Stimulated activated CD8-positive, alpha-beta memory T cell treated with anti-CD3 and anti-CD28 coated beads, Interleukin-15, amount 100 ng/mL, for 4 hours (primary cell): ENCODE data around the gene LPAR2.

Experiments used
- DNase-seq, 2 donors: peaks; one replicate each; pipeline ENCODE4 v3.0.0-alpha.2; 2020; ENCODE audit warnings: low read depth in 2 of 2

LPAR2 gene

DNA sequence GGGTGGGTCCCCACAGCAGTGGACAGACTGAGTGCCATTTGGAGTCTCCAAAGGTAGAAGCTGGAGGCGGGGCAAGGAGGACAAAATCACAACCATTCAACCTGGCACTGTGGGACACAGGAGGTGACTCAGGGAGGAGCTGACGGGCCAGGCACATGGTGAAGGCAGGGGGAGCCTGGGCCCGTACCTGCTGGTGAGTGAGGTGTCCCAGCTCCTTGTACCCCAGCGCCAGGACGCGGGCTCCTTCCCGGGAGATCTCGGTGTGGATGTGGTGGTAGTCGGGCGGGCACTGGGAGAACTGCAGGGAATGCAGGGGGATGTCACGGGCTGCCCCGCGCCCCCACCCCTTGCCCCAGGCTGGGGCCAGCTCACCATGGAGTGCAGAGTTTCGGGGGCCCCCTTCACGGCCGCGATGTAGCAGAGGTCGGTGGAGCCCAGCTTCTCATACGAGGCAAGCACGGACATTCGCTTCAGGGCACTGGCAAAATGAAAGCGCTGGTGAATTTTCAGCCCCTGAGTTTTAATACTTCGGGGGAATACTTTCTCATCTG, 25.7 kb upstream of the LPAR2 start:
- no peak for DNase-seq

DNA sequence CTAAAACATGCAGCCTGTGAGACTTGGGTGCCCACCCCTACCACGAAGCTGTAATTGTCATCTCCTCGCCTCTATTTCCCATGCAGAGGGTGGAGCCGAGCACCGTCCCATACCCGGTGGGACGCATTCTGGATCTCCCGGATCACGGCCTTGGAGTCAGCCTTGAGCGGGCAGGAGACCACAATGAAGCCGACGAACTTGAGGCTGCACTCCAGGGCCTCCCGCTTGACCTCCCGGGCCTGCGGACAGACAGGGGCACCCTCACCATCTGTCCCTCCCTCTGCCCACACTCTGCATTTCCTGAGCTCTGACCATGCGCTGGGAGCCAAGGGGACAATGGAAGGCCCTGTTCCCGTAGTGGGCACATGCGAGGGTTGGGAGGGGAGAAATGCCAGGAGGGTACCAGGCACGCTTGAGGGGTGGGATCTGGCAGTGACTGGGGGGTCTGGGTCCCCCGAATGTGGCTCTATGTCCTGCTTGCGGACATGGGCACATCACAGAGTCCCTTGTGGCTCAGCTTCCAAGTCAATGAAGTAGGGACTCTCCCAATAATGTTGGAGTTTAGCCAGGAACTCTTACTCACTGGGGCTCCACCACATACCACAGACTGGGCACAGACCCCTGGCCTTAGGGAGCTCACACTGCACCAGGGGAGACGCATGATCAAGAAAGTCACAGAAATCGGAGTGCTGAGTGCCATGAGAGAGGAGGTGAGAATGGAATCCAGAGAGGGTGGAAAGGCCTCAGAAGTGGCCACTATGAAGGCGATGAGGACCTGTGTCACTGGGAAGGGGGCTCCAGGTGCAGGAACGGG, 24.7 kb upstream of the LPAR2 start:
- DNase-seq = no peak

DNA sequence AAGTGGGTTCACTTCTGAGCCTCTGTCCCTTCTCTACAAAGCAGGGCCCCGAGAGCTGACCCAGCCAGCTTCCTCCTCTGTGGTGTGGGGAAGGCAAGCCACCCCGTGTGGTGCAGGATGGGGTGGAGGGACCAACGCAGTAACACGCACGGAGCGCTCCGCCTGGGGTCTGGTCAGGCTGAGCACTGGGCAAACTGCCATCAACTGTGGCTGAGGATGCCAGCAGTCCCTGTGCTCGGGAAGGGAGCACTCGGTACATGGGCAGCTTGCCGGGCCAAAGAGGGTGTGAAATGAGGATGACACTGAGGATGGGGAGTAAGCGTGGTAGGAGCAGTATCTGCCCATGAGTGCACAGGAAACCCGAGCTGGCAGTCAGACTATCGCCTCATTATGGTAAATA, 23.1 kb upstream of the LPAR2 start:
- no peak for DNase-seq

DNA sequence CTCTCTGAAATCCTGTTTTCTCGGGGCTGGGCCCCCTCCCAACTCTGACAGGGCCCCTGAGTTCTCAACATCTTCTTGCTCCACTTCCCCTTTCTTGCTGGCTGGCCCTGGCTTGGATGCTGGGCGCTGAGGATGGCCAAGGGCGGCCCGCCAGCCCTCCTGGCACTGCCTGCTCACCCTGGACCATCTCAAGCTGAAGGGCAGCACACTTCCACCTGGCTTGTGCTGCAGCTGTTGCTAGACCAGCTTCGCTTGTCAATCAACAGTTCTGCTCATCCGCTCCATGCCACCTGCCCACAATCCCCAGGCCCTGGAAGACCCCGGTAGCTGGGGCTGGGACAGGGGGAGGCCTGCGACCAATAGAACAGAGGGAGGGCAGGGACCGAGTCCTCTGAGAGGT, 22.3 kb upstream of the LPAR2 start:
- DNase-seq = no peak

DNA sequence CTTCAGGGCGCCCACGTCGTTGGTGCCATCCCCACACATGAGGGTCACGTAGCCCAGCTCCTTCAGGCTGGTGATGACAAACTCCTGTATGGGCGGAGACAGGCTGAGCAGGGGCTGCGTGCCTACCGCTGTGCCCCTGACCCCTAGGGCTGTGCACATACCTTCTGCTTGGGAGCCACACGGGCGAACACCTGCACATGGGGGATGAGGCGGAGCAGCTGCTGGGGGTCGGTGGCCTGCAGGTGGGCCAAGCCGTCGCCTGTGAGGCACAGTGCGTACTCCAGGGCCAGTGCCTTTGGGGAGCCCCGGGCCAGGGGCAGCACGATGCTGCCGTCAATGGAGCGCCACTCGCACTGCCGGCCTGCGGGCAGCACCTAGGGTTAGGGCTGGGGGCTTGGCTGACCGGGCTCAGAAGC, 21.6 kb upstream of the LPAR2 start:
- no peak for DNase-seq

DNA sequence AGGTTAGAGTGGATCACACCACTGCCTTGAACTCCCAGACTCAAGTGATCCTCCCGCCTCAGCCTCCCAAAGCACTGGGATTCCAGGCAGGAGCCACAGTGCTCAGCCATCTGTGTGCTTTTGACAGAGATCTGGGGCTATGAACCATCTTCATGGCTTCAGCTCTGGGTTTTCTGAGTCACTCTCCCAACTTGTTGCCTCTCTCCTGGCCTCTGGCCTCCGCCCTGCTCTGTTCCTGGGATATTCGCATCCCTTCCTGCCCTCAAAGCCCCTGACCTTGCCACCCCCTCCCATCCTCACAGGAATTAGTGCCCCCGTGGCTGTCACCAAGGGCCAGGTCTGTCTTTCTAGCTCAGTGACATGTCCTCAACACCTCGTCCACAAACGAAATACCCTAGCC, 21.1 kb upstream of the LPAR2 start:
- no peak for DNase-seq

DNA sequence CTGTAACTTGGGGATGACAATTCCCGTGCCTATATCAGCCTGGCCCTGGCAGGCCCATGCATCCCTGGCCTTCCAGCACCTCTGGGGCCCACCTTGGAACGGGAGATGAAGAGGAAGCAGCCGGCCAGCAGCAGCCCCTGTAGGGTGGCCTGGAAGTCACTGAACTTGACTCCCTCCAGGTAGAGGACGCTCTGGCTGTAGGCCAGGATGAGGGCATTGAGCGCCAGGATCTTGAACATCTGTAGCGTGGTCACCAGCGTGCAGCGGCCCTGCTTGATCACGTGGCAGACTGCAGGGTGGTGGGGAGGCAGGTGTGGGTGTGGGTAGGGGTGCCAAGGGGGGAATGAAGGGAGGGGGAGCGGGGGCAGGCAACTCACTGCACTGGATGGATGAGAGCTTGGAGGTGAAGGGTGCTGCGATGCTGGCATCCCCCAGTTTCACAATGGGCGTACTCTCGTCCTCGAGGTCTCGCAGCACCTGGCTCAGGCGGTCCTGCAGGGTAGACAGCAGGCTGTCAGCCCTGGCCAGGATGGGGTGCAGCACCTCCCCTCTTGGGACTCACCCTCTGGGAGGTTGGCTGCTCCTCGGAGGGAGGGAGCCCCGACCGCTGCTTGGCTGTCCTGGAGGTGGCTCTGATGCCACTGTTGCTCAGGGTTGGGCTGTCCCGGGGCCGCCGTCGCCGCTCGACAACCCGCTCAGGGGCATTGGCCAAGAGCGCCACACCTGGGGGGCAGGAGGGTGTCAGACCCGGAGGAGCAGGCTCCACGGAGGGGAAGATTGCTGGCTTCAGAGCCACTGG, 19.2 kb upstream of the LPAR2 start:
- no peak for DNase-seq

DNA sequence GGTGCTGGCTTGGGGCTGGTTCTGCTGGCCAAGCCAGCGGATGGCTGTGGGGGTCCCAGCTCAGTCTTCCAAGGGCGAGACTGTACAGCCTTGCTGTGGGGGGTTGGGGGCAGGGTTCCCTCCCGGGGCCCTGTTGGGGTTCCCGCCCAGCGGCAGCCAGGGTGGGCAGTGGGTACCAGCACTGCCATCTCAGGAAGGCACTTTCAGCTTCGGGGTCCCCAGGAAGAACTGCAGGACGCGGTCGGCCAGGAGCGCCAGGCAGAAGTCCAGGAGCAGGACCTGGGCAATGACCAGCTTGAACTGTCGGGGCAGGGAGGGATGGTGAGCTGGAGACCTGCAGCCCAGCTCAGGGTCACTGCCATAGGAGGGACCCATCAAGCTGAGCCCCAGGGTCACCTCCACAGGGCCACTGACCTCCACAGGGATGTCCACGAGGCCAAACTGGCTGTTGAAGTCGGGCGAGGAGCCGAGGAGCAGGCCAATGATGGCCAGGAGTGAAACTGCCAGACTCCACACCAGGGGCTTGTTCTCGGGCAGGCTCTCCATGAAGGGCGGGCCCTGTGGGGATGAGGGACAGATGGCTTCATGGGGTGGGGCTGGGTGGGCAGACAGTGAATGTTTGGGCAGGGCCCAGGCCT, 17.3 kb upstream of the LPAR2 start:
- DNase-seq = no peak

DNA sequence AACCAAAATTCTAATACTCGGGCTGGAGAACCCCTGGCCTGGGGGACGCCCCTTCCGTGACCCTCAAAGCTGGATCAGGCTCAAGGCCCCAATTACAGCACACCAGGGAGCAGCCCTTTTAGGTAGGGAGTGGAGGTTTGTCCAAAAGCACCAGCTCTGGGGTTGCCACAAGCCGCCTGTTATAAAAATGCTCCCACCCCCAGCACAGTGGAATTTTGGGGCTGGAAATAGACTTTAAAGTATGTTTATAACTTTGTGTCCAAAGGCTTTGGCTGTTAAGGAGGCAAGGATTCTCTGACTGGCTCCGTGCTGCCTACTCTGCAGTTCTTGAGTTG, 16.0 kb upstream of the LPAR2 start:
- no peak for DNase-seq

DNA sequence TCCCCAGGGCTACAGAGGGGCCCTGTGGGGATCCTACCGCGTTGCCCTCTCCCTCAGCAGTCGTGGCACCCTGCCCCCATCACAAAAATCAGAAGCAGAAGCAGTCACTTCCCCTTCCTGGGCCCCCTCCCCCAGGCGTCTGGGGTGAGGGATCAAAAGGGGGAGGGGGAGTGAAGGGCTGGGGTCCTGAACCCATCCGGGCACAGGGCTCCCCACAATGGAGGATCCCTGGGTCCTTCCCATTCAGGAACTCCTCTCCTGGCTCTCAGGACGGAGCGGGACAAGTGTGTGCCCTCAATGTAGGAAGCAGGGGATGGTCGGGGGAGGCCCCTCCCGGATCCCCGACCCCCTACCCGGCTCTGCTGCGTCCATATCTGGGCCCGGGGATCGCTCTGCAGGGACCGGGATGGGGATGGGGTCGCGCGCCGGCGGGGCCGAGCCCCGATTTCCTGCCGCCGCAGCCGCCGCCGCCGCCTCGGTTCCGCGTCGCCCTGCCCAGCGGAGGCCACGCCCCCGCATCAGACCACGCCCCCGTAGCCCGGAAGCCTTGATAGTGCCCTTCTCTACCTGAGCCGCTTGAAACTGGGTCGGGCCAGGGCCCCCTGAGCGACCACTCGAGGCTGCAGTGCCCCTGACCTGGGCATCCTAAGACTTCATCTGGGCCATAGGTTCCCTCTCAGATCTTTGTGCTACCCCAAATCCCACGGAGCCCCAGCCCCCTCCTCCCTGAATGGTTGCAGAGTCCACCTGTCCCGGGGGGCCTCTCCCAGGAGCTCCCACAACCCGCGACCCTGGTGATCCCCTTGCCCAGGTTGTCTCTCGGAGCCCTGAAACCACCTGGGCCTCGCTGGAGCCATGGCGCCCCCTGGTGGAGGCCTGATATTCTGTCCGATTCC, 15.4 kb upstream of the LPAR2 start, which contains the start of gene GMIP:
GMIP (minus strand) TSS at position 500 of the 896 bp plus-strand sequence; CDS start at position 372, 128 bp downstream.
- peak; percentile 70 to 72 for DNase-seq

DNA sequence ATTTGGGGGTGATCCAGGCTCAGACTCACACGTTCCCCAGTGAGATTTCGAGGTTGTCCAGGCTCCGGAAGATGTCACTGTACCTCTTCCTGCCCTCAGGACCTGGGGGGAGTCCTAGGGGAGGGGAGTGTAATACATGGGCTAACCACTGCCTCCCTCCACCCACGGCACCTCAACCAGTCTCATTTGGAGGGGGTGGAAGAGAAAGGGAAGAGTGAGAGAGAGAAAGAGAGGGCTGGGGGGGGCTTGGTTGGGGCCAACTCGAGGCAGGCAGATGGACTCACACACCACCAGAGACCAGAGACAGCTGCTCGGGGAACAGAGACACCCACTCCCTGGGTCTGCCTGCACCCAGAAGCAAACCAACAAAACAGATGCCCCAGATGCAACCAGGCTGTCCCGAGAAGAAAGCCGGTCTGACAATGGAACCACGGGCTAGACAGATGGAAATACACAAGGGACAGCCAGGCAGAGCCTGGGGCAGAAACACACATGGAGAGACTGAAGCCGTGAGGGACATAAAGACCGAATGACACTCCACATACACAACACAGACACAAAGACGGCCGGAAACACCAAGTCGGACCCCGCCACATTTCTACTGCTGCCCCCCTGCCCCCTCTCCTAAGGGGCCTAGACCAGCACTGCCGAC, 14.6 kb upstream of the LPAR2 start:
- DNase-seq = peak; percentile 45 to 47

DNA sequence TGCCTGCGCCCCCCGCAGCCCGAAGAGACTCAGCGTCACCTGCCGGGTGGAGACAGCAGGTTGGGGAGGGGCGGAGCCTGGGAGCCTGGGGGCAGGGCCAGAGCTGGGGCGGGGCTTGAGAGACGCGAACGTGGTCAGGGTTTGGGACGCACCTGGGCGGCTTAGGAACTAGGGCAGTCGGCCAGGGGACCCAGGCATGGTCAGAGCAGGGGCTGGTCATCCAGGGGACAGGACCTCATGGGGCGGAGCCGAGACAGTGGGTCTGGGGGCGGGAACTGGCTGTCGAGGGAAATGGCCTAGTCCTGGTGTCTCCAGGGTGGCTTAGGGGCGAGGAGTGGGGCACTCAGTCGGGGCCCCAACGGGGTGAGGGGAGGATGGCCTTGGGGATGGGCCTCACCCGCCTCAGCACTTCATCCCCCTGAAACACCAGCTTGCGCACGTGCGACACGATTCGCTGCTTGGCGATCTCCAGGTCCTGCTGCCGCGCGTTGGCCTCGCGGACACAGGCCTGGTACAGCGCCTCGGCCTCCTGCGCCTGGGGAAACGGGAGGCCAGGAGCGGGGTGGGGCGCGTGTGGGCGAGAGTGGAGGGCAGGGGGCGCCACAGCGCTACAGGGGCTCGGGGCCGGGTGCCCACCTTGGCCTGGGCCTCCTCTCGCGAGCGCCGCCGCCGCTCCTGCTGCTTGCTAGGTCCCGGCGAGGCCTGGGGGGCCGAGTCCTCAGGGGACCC, 9.7 kb upstream of the LPAR2 start:
- DNase-seq = no peak

DNA sequence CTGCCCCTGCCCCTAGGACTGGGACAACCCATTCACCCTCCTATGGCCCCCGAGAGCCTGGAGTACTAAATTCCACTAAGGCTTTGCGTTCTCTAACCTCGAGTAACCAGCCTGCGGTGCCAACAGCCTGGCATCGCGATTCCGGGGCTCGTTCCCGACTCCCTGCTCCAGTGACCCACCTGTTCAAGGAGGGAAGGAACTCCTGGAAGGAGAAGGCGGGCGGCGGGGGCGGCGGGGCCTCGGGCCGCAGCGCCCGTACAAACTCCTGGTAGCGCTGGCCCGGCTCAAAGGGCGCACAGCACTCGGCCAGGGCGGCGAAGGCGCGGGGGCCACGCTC, 9.1 kb upstream of the LPAR2 start:
- DNase-seq = no peak

DNA sequence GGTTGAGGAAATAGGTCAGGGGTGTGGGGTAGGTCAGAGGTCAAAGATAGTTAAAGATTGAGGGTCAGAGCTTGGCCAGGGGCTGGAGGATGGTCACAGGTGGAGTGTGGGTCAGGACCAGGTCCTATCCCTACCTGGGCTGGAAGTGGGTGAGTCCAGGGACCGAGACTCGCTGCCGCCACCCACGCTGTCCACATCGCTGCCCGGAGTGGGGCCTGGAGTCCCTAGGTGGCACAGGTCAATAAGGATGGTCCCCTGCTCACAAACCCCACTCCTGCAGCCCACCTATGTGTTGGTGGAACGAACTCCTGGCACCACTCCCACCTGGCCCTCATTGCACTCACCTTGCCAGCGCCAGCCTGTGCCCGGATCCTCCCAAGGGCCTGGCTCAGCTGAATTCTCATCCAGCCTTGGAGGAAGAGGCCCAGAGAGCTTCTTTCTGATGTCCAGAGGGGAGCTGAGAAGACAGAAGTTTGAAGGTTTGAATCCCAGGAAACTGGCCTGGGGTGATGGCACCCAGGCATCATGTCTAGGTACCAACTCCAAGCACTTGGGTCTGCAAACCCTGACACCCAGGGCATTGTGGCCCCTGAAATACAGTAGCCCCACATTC, 8.7 kb upstream of the LPAR2 start:
- no peak for DNase-seq

DNA sequence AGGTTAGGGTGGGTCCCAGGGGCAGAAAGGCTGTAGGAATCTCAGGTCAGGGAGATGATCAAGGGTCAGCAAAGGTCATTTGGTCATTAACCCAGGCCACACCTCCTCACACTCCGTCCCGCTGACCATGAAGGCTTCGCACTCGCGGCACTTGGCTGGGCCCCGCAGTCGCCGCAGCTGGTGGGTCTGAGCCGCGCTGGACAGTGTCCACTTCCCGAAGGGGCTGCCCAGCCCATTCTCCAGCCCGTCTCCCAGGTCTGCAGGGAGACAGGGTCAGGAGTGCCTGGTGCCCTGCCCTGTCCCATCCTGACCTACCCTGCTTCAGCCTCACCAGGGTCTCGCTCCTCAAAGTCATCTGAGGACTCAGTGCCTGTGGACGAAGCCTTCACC, 7.3 kb upstream of the LPAR2 start:
- no peak for DNase-seq

DNA sequence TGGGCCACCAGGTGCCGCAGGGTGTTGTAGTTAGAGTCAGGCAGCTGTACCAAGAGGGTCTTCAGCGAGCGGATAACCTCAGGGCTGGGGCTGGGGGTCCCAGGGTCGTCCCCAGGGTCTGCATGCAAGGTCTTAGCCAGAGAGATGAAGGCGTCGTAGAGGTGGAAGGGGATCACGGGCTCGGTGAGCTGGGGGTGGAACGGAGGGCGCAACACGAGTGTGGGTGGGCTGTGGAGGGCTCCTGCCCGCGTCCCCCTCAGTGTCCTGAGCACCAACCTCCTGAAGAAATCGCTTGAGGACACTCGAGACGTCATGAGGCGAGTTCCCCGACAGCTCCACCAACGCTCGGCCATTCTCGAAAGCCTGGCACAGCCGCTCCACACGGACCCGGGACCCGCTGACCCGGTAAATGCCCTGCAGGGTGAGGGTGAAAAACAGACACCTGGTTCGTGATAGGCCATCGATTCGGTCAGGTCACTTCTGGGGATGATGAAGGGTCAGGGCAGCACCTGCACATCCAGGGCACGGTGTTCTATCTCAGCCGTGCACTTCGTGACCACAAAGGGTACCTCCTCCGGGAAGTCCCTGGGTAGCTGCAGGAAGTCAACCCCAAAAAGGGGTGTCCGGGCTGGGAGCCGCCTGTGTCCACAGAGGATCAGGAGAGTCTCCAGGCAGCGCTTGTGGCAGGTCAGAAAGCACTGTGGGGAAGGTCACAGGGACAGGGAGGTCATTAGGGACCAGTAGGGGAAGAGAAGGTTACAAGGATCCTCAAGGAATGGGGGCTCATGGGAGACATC, 6.7 kb upstream of the LPAR2 start:
- DNase-seq = no peak

DNA sequence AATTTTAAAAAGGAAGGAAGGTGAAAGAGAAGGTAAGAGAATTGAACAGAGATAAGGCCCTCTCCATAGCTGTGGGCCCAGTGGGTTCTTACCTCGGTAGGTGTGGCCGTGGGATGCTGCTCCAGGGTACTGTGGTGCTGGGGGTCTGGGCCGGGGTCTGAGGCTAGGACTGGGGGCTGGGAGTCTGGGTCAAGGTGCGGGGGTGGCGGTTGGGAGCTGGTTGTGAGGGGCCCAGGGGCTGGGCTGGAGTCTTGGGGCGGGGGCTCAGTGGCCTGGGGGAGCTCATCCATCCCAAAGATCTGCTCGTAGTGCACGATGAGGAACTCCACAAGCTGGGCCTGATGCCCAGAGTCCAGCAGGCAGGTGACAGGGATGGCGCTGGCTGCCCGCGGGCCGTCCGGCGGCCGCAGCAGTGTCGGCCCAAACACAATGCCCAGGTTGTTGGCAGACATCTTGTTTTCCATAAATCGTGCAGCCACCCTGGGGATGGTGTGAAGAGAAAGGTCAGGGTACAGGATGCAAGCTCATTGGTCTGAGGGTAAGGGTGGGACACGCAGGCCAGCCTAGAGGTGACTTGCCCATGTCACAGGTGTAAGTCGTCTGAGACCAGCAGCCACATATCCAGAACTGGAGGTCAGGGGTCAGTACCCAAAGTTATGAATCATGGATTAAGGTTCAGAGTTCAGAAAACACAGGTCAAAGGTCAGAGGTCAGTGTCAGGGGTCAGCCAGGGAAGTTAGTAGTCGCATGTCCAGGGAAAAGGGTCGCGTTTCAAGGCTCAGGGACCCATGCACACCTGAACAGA, 5.9 kb upstream of the LPAR2 start:
- no peak for DNase-seq

DNA sequence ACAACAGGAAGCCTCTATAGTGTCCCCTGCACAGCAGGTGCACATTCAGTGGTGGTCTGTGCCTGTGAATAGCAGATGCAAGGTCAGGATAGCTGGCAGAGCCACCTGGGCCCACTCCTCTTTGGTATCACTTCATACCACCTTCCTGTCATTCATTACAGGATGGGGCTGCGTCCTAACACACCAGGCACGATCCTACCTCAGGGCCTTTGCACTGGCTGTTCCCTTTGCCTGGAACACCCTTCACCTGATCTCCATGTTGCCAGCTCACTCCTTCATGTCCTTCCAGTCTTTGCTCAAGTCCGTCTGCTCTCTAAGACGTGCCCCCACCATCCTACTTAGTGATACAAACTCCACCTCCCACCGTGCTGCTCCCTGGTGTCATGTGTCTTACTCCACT, 4.6 kb upstream of the LPAR2 start:
- DNase-seq = no peak
